HEK293T (cell line): ENCODE data around the gene DOCK9.
"Not testable (repeated sequence)": the region's sequence is repeated elsewhere in the genome, so short reads cannot be mapped to it uniquely, and the experiment has no call there.

ENCODE experiments used
- ARNT ChIP-seq: fragments of 450-650 bp; IDR thresholded peaks from 2 replicates; pipeline ENCODE4 v1.6.1; 2017; ENCODE audit warnings: mild to moderate bottlenecking
- BHLHE40 ChIP-seq: fragments of 450-650 bp; IDR thresholded peaks from 2 replicates; pipeline ENCODE4 v1.6.1; 2016; ENCODE audit warnings: mild to moderate bottlenecking, moderate library complexity, borderline replicate concordance
- CTBP1 ChIP-seq: fragments of 450-650 bp; IDR thresholded peaks from 2 replicates; pipeline ENCODE4 v1.6.1; 2016; ENCODE audit warnings: borderline replicate concordance
- FOXK2 ChIP-seq: fragments of 450-650 bp; IDR thresholded peaks from 2 replicates; pipeline ENCODE4 v1.6.1; 2016; ENCODE audit warnings: mild to moderate bottlenecking
- FOXM1 ChIP-seq: fragments of 450-650 bp; IDR thresholded peaks from 2 replicates; pipeline ENCODE4 v1.6.1; 2017; ENCODE audit warnings: mild to moderate bottlenecking, borderline replicate concordance
- HDGF ChIP-seq: fragments of 450-650 bp; IDR thresholded peaks from 2 replicates; pipeline ENCODE4 v1.6.1; 2017; ENCODE audit warnings: antibody characterized with exemption, borderline replicate concordance
- L3MBTL2 ChIP-seq: fragments of 450-650 bp; conservative IDR thresholded peaks from 2 replicates; pipeline ENCODE4 v1.6.1; 2016; ENCODE audit warnings: mild to moderate bottlenecking
- LEF1 ChIP-seq: fragments of 450-650 bp; IDR thresholded peaks from 2 replicates; pipeline ENCODE4 v1.6.1; 2017; ENCODE audit warnings: mild to moderate bottlenecking, borderline replicate concordance
- NFRKB ChIP-seq: fragments of 450-650 bp; IDR thresholded peaks from 2 replicates; pipeline ENCODE4 v1.6.1; 2016; ENCODE audit warnings: mild to moderate bottlenecking, moderate library complexity
- SP1 ChIP-seq: fragments of 450-650 bp; IDR thresholded peaks from 2 replicates; pipeline ENCODE4 v1.6.1; 2017
- SUZ12 ChIP-seq: fragments of 450-650 bp; IDR thresholded peaks from 2 replicates; pipeline ENCODE4 v1.6.1; 2016; ENCODE audit warnings: mild to moderate bottlenecking

- not testable (repeated sequence) for TF ChIP-seq BHLHE40, LEF1, SUZ12, HDGF, FOXK2, ARNT, FOXM1, SP1, NFRKB, L3MBTL2, CTBP1
Measured at GRCh38 chr13:98812186-98812790, 165.6 kb downstream of the DOCK9 start.
